ENCODE results near the gene TRMT11. TPM values are rescaled to one million over a fixed set of nuclear protein-coding genes. Genes with fewer than 3 reads are reported as not detected.

The TRMT11 gene
- total and polyA plus RNA-seq, 9 of the 15 experiments (the other 6 are each of a cell fraction or from before 2014, with no cell fraction given), result 38.8 to 88.0 (median 59.8) TPM

DNA sequence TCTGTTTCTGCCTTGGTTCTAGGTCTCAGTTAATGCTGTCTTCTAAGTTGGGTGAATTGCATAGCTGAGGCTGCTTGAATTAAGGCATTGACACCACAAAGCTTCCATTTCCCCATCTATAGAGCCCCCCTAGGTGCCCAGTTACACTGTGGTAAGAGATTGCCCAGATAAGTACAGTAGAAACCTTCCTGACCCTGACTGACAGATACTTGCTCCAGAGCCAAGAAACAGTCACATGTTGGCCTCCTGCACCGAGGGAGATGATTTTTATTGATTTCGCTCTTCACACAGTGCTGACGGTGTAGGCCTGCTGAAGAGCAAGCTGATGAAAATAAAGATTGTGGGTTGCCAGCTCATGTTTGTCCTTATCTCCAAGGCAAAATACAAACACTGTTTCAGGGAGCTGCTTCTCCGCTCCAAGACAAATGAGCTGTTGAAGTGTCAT, 67.9 kb downstream of the TRMT11 start (continued):
- TF ChIP-seq, protein P1, sequence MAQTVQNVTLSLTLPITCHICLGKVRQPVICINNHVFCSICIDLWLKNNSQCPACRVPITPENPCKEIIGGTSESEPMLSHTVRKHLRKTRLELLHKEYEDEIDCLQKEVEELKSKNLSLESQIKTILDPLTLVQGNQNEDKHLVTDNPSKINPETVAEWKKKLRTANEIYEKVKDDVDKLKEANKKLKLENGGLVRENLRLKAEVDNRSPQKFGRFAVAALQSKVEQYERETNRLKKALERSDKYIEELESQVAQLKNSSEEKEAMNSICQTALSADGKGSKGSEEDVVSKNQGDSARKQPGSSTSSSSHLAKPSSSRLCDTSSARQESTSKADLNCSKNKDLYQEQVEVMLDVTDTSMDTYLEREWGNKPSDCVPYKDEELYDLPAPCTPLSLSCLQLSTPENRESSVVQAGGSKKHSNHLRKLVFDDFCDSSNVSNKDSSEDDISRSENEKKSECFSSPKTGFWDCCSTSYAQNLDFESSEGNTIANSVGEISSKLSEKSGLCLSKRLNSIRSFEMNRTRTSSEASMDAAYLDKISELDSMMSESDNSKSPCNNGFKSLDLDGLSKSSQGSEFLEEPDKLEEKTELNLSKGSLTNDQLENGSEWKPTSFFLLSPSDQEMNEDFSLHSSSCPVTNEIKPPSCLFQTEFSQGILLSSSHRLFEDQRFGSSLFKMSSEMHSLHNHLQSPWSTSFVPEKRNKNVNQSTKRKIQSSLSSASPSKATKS (CRISPR knock-in tag; IDR thresholded peaks at IDR 0.05), result no peak
- TF ChIP-seq ZKSCAN8 (CRISPR knock-in tag; IDR thresholded peaks at IDR 0.05) (0 out of 2 replicates have a peak, but pooled peaks have one; percentile 26), PHF8 (IDR thresholded peaks at IDR 0.05; ENCODE audit: borderline replicate concordance, low read length) (no peak), ZNF668 (CRISPR knock-in tag; IDR thresholded peaks at IDR 0.05) (no peak), POLR2H (tag; IDR thresholded peaks at IDR 0.05; ENCODE audit: low read depth) (no peak), HNRNPK (IDR thresholded peaks at IDR 0.05; ENCODE audit: low read depth, low read length, poor library complexity, severe bottlenecking) (no peak), MBD2 (IDR thresholded peaks at IDR 0.05; ENCODE audit: borderline replicate concordance, low read depth) (no peak)
- TF ChIP-seq, protein P2, sequence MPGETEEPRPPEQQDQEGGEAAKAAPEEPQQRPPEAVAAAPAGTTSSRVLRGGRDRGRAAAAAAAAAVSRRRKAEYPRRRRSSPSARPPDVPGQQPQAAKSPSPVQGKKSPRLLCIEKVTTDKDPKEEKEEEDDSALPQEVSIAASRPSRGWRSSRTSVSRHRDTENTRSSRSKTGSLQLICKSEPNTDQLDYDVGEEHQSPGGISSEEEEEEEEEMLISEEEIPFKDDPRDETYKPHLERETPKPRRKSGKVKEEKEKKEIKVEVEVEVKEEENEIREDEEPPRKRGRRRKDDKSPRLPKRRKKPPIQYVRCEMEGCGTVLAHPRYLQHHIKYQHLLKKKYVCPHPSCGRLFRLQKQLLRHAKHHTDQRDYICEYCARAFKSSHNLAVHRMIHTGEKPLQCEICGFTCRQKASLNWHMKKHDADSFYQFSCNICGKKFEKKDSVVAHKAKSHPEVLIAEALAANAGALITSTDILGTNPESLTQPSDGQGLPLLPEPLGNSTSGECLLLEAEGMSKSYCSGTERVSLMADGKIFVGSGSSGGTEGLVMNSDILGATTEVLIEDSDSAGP (CRISPR knock-in tag; IDR thresholded peaks at IDR 0.05), result no peak
- TF ChIP-seq, protein P3, sequence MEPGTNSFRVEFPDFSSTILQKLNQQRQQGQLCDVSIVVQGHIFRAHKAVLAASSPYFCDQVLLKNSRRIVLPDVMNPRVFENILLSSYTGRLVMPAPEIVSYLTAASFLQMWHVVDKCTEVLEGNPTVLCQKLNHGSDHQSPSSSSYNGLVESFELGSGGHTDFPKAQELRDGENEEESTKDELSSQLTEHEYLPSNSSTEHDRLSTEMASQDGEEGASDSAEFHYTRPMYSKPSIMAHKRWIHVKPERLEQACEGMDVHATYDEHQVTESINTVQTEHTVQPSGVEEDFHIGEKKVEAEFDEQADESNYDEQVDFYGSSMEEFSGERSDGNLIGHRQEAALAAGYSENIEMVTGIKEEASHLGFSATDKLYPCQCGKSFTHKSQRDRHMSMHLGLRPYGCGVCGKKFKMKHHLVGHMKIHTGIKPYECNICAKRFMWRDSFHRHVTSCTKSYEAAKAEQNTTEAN (CRISPR knock-in tag; IDR thresholded peaks at IDR 0.05), result no peak
- TF ChIP-seq, protein P4, sequence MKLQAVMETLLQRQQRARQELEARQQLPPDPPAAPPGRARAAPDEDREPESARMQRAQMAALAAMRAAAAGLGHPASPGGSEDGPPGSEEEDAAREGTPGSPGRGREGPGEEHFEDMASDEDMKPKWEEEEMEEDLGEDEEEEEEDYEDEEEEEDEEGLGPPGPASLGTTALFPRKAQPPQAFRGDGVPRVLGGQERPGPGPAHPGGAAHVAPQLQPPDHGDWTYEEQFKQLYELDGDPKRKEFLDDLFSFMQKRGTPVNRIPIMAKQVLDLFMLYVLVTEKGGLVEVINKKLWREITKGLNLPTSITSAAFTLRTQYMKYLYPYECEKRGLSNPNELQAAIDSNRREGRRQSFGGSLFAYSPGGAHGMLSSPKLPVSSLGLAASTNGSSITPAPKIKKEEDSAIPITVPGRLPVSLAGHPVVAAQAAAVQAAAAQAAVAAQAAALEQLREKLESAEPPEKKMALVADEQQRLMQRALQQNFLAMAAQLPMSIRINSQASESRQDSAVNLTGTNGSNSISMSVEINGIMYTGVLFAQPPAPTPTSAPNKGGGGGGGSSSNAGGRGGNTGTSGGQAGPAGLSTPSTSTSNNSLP (IDR thresholded peaks at IDR 0.05; ENCODE audit: borderline replicate concordance, low read depth, low read length), result peak; percentile 57; the same call in 1 of the 2 replicates
- TF ChIP-seq, protein P5, sequence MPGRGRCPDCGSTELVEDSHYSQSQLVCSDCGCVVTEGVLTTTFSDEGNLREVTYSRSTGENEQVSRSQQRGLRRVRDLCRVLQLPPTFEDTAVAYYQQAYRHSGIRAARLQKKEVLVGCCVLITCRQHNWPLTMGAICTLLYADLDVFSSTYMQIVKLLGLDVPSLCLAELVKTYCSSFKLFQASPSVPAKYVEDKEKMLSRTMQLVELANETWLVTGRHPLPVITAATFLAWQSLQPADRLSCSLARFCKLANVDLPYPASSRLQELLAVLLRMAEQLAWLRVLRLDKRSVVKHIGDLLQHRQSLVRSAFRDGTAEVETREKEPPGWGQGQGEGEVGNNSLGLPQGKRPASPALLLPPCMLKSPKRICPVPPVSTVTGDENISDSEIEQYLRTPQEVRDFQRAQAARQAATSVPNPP (IDR thresholded peaks at IDR 0.05; ENCODE audit: borderline replicate concordance, insufficient read depth, insufficient read length), result no peak
- TF ChIP-seq, protein P6, sequence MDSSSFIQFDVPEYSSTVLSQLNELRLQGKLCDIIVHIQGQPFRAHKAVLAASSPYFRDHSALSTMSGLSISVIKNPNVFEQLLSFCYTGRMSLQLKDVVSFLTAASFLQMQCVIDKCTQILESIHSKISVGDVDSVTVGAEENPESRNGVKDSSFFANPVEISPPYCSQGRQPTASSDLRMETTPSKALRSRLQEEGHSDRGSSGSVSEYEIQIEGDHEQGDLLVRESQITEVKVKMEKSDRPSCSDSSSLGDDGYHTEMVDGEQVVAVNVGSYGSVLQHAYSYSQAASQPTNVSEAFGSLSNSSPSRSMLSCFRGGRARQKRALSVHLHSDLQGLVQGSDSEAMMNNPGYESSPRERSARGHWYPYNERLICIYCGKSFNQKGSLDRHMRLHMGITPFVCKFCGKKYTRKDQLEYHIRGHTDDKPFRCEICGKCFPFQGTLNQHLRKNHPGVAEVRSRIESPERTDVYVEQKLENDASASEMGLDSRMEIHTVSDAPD (CRISPR knock-in tag; IDR thresholded peaks at IDR 0.05), result no peak
- TF ChIP-seq, protein P7, sequence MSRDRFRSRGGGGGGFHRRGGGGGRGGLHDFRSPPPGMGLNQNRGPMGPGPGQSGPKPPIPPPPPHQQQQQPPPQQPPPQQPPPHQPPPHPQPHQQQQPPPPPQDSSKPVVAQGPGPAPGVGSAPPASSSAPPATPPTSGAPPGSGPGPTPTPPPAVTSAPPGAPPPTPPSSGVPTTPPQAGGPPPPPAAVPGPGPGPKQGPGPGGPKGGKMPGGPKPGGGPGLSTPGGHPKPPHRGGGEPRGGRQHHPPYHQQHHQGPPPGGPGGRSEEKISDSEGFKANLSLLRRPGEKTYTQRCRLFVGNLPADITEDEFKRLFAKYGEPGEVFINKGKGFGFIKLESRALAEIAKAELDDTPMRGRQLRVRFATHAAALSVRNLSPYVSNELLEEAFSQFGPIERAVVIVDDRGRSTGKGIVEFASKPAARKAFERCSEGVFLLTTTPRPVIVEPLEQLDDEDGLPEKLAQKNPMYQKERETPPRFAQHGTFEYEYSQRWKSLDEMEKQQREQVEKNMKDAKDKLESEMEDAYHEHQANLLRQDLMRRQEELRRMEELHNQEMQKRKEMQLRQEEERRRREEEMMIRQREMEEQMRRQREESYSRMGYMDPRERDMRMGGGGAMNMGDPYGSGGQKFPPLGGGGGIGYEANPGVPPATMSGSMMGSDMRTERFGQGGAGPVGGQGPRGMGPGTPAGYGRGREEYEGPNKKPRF (IDR thresholded peaks at IDR 0.05; ENCODE audit: low read depth, low read length), result no peak

All from K562 (cell line).